GM21619 (cell line): ENCODE data around the gene QSOX2.

ENCODE experiments used
- ATAC-seq: cut with Tn5 transposase; IDR thresholded peaks from one replicate; pipeline ENCODE4 v1.9.1; 2021; ENCODE audit not compliant: unreplicated experiment

The QSOX2 gene

GRCh38 chr9:136204838-136205706 is 40.5 kb downstream of the QSOX2 start, which contains the start of gene LHX3:
Gene LHX3, minus strand, starts transcription at chr9:136205128. Its CDS starts 116 bp downstream, at chr9:136205012.
- ATAC-seq = no peak

DNA sequence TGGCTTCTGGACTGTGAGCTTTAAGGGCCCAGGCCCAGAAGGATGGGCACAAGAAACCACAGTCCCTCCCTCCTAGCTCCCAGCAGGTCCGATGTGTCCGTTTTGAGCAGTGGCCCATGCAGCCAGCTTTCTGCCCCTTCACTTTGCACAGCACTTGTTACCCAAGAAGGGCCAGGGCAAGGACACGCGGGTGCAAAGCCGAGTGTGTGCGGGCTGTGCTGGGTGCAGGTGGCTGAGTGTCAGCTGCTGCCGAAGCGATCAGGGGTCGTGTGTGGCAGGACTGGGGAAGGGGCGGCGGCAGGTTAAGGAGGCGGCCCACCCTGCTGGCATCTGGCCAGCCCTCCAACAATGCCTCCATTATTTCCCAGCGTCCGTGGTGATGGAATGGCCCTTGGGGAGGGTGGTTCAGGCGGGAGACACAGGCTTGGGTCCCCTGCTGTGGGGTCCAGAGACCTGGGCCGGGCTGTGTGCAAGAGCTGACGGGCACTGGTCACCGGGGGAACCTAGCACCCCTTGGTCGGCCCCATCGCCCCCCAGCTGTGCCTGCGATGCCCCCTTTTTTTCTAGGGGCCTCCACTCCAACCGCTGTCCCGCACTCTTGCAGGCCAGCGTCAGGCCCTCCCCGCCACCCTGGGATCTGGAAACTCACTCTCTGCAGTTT is 41.3 kb downstream of the QSOX2 start:
- no peak for ATAC-seq

DNA sequence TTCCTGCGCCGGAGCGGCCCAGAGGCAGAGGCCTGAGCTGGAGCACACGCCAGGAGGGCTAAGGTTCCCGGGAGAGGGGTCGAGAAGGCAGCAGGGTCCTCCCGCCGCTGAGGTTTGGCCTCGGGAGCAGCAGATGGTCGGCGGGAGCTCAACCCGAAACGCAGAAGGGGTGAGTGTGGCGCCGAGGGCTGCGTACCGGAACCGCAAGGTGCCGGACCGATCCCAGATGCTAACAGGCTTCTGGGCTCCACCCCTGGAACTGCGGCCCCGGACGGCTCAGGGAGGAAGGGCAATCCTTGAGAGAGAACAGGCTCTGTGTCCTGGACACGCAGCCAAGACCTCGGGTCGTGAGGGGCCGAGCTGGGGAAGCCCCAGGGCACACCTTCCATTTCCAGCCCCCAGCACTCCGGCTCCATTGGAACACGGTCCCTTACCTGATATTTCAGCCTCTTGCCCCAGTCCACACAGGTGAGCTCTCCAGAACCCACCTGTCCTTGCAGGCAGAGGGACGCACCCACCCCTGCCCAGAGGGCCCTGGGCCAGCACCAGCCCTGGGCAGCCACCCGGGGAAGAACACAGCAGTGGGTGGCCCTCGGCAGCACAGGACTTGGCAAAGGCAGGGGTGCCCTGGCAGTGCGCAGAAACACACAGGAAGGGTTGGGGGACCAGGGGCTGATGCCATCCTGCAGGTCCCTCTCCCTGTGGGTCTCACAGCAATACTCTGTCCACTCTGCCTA is 42.0 kb downstream of the QSOX2 start:
- ATAC-seq = no peak

GRCh38 chr9:136202454-136203407 is 42.9 kb downstream of the QSOX2 start:
- no peak for ATAC-seq

- ATAC-seq = no peak
Observed at GRCh38 chr9:136201609-136202453, 43.8 kb downstream of the QSOX2 start.

DNA sequence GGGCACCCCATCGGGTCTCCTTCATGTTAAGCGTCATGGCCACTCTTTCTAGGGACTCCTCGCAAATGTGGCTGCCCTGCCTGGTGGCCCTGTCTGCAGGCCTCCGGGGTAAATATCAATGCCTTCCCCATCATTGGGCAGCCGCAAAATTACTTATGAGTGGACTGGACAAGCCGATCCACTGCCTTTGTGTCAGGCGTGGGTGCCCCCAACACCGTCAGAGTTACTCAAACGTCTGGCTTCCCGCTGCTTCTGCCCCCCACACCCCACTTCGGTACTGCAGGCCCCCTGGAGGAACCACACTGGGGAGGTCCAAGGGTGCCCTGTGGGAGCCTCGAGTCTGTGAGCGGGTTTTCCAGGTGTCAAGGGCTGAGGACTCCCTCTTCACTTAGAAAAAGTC is 44.4 kb downstream of the QSOX2 start:
- no peak for ATAC-seq

- ATAC-seq = no peak
Observed at GRCh38 chr9:136200424-136200823, 45.2 kb downstream of the QSOX2 start.

GRCh38 chr9:136199391-136200288 is 46.0 kb downstream of the QSOX2 start:
- no peak for ATAC-seq

GRCh38 chr9:136198605-136199083 is 47.0 kb downstream of the QSOX2 start:
- ATAC-seq = no peak

- ATAC-seq = no peak
Observed at GRCh38 chr9:136197930-136198604, 47.5 kb downstream of the QSOX2 start.

DNA sequence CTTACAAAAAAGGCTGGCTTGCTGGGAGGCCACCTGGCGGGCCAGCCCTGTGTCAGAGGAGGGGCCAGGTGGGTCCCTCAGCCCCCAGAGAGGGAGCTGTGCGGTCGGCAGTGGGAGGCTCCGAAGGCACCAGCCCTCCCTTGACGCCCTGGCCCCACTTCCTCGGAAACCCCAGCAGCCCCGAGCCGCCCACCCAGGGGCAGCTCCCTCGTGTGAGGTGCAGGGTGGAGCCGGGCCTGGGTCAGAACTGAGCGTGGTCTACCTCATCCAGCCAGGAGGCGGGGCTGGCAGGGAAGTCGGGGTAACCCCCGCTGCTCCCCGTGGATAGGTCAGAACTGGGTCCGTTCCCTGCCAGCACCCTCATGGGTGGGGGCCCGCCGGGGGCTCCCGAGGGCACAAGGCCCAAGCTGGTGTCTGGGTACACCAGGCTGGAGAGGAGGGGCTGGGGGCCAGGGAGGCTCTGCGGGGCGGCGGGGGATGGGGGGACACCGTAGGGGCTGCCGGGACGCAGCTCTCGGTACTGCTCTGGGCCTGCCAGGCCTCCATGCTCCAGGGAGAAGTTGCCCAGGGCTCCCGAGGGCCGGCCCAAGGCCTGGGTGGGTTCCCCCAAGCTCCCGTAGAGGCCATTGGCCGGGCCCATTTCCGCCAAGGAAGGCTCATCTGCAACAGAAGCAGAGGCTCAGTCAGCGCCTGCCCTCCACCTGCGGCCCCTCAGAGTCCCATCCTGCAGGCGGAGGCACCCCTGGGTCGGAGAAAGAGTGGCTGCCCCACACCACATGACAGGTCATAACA is 48.3 kb downstream of the QSOX2 start:
- ATAC-seq = no peak

DNA sequence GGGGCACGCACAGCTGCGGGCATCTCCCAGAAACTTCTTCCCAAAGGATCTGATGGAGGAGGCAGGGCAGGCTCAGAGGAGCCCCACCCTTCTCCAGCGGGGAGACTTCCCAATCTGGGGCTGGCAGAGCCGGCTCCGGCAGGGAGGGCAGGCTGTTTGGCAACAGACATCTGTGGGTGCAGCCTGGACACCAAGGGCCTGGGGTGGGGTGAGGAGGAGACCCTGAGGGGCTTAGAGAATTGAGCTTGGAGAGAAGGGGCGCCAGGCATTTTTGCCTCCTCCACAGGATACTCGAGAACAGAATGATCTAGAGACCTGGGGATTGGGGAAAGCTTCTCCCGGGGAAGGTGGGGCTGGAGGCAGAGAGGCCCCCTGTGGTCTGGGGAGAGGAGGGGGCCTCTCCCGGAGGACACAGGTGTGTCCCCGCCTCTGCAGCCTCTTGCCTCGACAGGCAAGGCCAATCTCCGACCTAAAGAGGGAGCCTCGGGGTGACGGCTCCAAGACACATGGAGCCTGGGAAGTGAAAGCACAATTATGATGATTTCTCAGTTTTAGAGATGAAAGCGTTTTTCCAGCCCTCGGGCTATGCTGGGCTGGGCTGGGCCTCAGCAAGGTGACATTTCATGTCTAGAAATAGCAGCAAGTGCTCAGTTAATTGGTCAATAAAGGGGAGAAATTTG is 49.1 kb downstream of the QSOX2 start:
- ATAC-seq = no peak

- ATAC-seq = no peak
Observed at GRCh38 chr9:136194540-136194939, 51.1 kb downstream of the QSOX2 start.

GRCh38 chr9:136193891-136194279 is 51.7 kb downstream of the QSOX2 start:
- no peak for ATAC-seq

- no peak for ATAC-seq
Observed at GRCh38 chr9:136193127-136193890, 52.3 kb downstream of the QSOX2 start.
